IMR-90 (cell line): ENCODE results near the gene PHB1. TPM values are rescaled to one million over a fixed set of nuclear protein-coding genes. Genes with fewer than 3 reads are reported as not detected.

Source experiments
- ATAC-seq: fragments of 200-7000 bp; cut with Tn5 transposase; 2 replicates; pipeline ENCODE4 v1.9.1; 2020; ENCODE audit warnings: low read depth, mild to moderate bottlenecking, moderate library complexity
- BruUV-seq: library from RNA; stranded (reverse); fragments of 400-500 nt; replicated peaks from 2 replicates; lab custom pipeline; 2021; lab: Mats Ljungman, UMichigan
- CTCF ChIA-PET: fragments of 300-600 bp; formaldehyde crosslinking; extraction: SDS; loops from one replicate; lab custom pipeline; 2021; ENCODE audit warnings: antibody characterized with exemption; lab: Yijun Ruan, JAX
- POLR2A ChIA-PET: fragments of 300-600 bp; sonication (Branson Sonifier 250); formaldehyde crosslinking; loops from one replicate; lab custom pipeline; 2022; ENCODE audit warnings: antibody characterized with exemption; ENCODE audit not compliant: unreplicated experiment; lab: Charles Lee
- DNase-seq: peaks from one replicate; pipeline ENCODE4 v3.0.0; 2013
- H2AFZ ChIP-seq: replicated peaks from 2 replicates; pipeline ENCODE3; 2013; ENCODE audit warnings: low read length, mild to moderate bottlenecking; ENCODE audit not compliant: poor library complexity
- H2AK5ac ChIP-seq: 2 replicates; pipeline ENCODE4 v1.6.1; 2013; ENCODE audit warnings: low read depth, low read length, inconsistent platforms
- H2AK9ac ChIP-seq: replicated peaks from 2 replicates; pipeline ENCODE3; 2013; ENCODE audit warnings: mild to moderate bottlenecking, low read depth, low read length, moderate library complexity; ENCODE audit not compliant: poor library complexity
- H2BK120ac ChIP-seq: 2 replicates; pipeline ENCODE4 v1.6.1; 2013; ENCODE audit warnings: low read depth, low read length, inconsistent platforms
- H2BK15ac ChIP-seq: 3 replicates; pipeline ENCODE4 v1.6.1; 2013; ENCODE audit warnings: low read depth, low read length, inconsistent platforms
- H2BK20ac ChIP-seq: 2 replicates; pipeline ENCODE4 v1.6.1; 2013; ENCODE audit warnings: low read depth, mild to moderate bottlenecking, inconsistent platforms, low read length, moderate library complexity
- H2BK5ac ChIP-seq: 2 replicates; pipeline ENCODE4 v1.6.1; 2013; ENCODE audit warnings: mild to moderate bottlenecking, low read depth, low read length, inconsistent platforms; ENCODE audit not compliant: poor library complexity, severe bottlenecking
- H3K14ac ChIP-seq: replicated peaks from 2 replicates; pipeline ENCODE4 v1.6.1; 2013; ENCODE audit warnings: low read depth, low read length, inconsistent platforms
- H3K18ac ChIP-seq: 2 replicates; pipeline ENCODE4 v1.6.1; 2013; ENCODE audit warnings: low read depth, low read length, control low read depth
- H3K23ac ChIP-seq: 2 replicates; pipeline ENCODE4 v1.6.1; 2013; ENCODE audit warnings: low read depth, low read length, inconsistent platforms
- H3K27ac ChIP-seq: 2 replicates; pipeline ENCODE4 v1.5.1; 2013; ENCODE audit warnings: mild to moderate bottlenecking, control low read depth, low read length; ENCODE audit not compliant: insufficient read depth
- H3K27me3 ChIP-seq: 2 replicates; pipeline ENCODE4 v1.6.1; 2013; ENCODE audit warnings: low read length; ENCODE audit not compliant: control insufficient read depth, insufficient read depth
- H3K36me3 ChIP-seq: 2 replicates; pipeline ENCODE4 v1.6.1; 2013; ENCODE audit warnings: low read length, mixed read lengths; ENCODE audit not compliant: control insufficient read depth, insufficient read depth
- H3K4ac ChIP-seq: 2 replicates; pipeline ENCODE4 v1.6.1; 2013; ENCODE audit warnings: low read depth, low read length, inconsistent platforms
- H3K4me1 ChIP-seq: 2 replicates; pipeline ENCODE4 v1.6.1; 2013; ENCODE audit warnings: low read length, mixed read lengths; ENCODE audit not compliant: control insufficient read depth, insufficient read depth
- H3K4me2 ChIP-seq: 2 replicates; pipeline ENCODE4 v1.6.1; 2013; ENCODE audit warnings: low read depth, mild to moderate bottlenecking, control low read depth, low read length, moderate library complexity
- H3K4me3 ChIP-seq: 2 replicates; pipeline ENCODE4 v1.5.1; 2013; ENCODE audit warnings: low read depth, mild to moderate bottlenecking, control low read depth, low read length, moderate library complexity; ENCODE audit not compliant: insufficient read depth
- H3K56ac ChIP-seq: 2 replicates; pipeline ENCODE4 v1.6.1; 2013; ENCODE audit warnings: low read length, inconsistent platforms; ENCODE audit not compliant: insufficient read depth; ENCODE audit errors: extremely low read depth
- H3K79me1 ChIP-seq, 2 experiments: 2 replicates each; pipeline ENCODE4 v1.6.1; 2013; ENCODE audit warnings: low read length in 2 of 2, inconsistent platforms in 1 of 2, low read depth in 1 of 2
- H3K9ac ChIP-seq: 2 replicates; pipeline ENCODE4 v1.6.1; 2013; ENCODE audit warnings: low read depth, low read length, control low read depth
- H3K9me1 ChIP-seq: 2 replicates; pipeline ENCODE4 v1.6.1; 2013; ENCODE audit warnings: low read length, inconsistent platforms; ENCODE audit not compliant: insufficient read depth
- H3K9me3 ChIP-seq: 2 replicates; pipeline ENCODE4 v1.6.1; 2013; ENCODE audit warnings: low read length; ENCODE audit not compliant: control insufficient read depth, insufficient read depth
- H4K20me1 ChIP-seq: 2 replicates; pipeline ENCODE4 v1.6.1; 2013; ENCODE audit warnings: low read length, inconsistent platforms; ENCODE audit not compliant: insufficient read depth
- H4K5ac ChIP-seq: 2 replicates; pipeline ENCODE4 v1.6.1; 2013; ENCODE audit warnings: mild to moderate bottlenecking, low read depth, low read length, control low read depth
- H4K8ac ChIP-seq, 2 experiments: 2 replicates each; pipeline ENCODE4 v1.6.1; 2013; ENCODE audit warnings: low read depth in 2 of 2, low read length in 2 of 2, control low read depth in 1 of 2, inconsistent platforms in 1 of 2
- H4K91ac ChIP-seq: 2 replicates; pipeline ENCODE4 v1.6.1; 2013; ENCODE audit warnings: low read depth, low read length, inconsistent platforms; ENCODE audit not compliant: insufficient read depth
- CHD1 ChIP-seq: IDR thresholded peaks from 2 replicates; pipeline ENCODE4 v1.6.1; 2012; ENCODE audit warnings: low read depth, low read length, improper control_type of control experiment
- FOS ChIP-seq: fragments of 150-350 bp; IDR thresholded peaks from 2 replicates; pipeline ENCODE4 v1.6.1; 2016; ENCODE audit warnings: low read depth, low read length
- MAFK ChIP-seq: IDR thresholded peaks from 2 replicates; pipeline ENCODE4 v1.6.1; 2012; ENCODE audit warnings: low read depth, low read length, improper control_type of control experiment
- MXI1 ChIP-seq: IDR thresholded peaks from 2 replicates; pipeline ENCODE4 v1.6.1; 2012; ENCODE audit warnings: low read depth, mild to moderate bottlenecking, low read length, moderate library complexity, borderline replicate concordance
- NFE2L2 ChIP-seq: fragments of 150-350 bp; IDR thresholded peaks from 2 replicates; pipeline ENCODE4 v1.6.1; 2016; ENCODE audit warnings: low read depth, mild to moderate bottlenecking, low read length
- RAD21 ChIP-seq: IDR thresholded peaks from 2 replicates; pipeline ENCODE4 v1.6.1; 2012; ENCODE audit warnings: low read length, improper control_type of control experiment
- SMC3 ChIP-seq: fragments of 150-350 bp; IDR thresholded peaks from 2 replicates; pipeline ENCODE4 v1.6.1; 2016; ENCODE audit warnings: low read depth, mild to moderate bottlenecking, antibody characterized with exemption, low read length, moderate library complexity
- WGBS, 2 experiments: methylation state at CpG; one replicate each; pipeline versions ENCODE4 v1.1.5 to v1.1.7; 2013; ENCODE audit warnings: missing lambda C conversion rate in 2 of 2; ENCODE audit not compliant: insufficient read length in 1 of 2; ENCODE audit errors: extremely low coverage in 2 of 2; 5-methylcytosine and 5-hydroxymethylcytosine counted together
- dilution Hi-C: fragments of 300-500 bp; cut with HindIII; formaldehyde crosslinking; loops from one replicate; pipeline ENCODE4 v1.14.3; 2018; ENCODE audit warnings: low sequenced_read_pairs; ENCODE audit not compliant: unreplicated experiment
- in situ Hi-C: fragments of 300-500 bp; cut with MboI; formaldehyde crosslinking; loops from 3 replicates; pipeline ENCODE4 v1.14.3; 2019; ENCODE audit warnings: low sequenced_read_pairs, inconsistent platforms, mixed read lengths
- intact Hi-C: fragments of 100-400 bp; cut with micrococcal nuclease; formaldehyde crosslinking; loops from 2 replicates; pipeline ENCODE4 v1.10.0; 2022
- polyA plus RNA-seq, 3 experiments: library from polyadenylated mRNA; depleted of rRNA; stranded (reverse); fragments of >200 nt; gene quantifications; 2 replicates each; pipeline ENCODE4 v1.2.3, GENCODE V29; 2012; ENCODE audit warnings: low replicate concordance in 1 of 3
- total RNA-seq: library from RNA; depleted of rRNA; stranded (reverse); fragments of >200 nt; gene quantifications from 2 replicates; pipeline ENCODE4 v1.2.3, GENCODE V29; 2012
- TF ChIP-seq, protein P1 (sequence below): fragments of 150-350 bp; IDR thresholded peaks from 2 replicates; pipeline ENCODE4 v1.6.1; 2016; ENCODE audit warnings: low read depth, mild to moderate bottlenecking, low read length, moderate library complexity, borderline replicate concordance
- TF ChIP-seq, protein P2 (sequence below): conservative IDR thresholded peaks from 2 replicates; pipeline ENCODE4 v1.5.1; 2012; ENCODE audit warnings: mild to moderate bottlenecking, low read depth, low read length, improper control_type of control experiment

The PHB1 gene
- total and polyA plus RNA-seq, 2 of the 4 experiments (the other 2 are of a cell fraction) = 283 to 294 TPM

DNA sequence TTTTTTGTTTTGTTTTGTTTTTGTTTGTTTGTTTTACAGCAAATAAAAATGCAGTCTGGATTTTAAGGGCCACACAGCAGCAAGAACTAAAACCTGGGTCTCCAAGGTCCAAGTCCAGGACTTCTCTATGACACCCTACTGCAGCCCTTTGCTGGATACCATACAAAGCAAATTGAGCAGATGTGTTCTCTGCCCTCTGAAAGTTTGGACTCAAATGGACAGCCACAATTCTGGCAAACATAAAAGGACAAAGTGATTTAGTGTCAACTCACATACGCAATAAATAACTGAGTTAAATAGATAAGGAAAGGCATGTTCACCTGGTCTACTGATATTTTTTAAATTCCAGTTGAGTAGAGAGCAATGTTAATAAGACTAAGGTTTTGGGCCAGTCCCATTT, 44.9 kb downstream of the PHB1 start:
- Histone ChIP-seq H3K9me1 (no peaks in the 10 kb centered on the region), H3K9ac (no peak overlapping the region), H3K14ac (no peak overlapping the region), H2BK15ac (no peak overlapping the region), H3K18ac (no peak overlapping the region), H3K27me3 (no peaks in the 10 kb centered on the region), H2BK5ac (no peak overlapping the region), H3K4me2 (no peak overlapping the region), H3K23ac (no peak overlapping the region), H3K4me1 (no peaks in the 10 kb centered on the region; the same call in 1 of the 2 replicates), H3K56ac (no peak overlapping the region), H2AK5ac (no peak overlapping the region), H4K5ac (no peak overlapping the region), H2AFZ (no peak overlapping the region), H4K91ac (no peak overlapping the region), H3K36me3 (no peaks in the 10 kb centered on the region), H2BK20ac (no peak overlapping the region), H3K9me3 (no peaks in the 10 kb centered on the region), H2AK9ac (no peak overlapping the region), H3K4ac (no peak overlapping the region), H4K20me1 (no peaks in the 10 kb centered on the region), H2BK120ac (no peak overlapping the region), H4K8ac (no peak overlapping the region), H3K4me3 (no peak overlapping the region), H3K27ac (no peak overlapping the region), H3K79me1 (no peaks in the 10 kb centered on the region)
- dilution Hi-C loops = no loop called here
- ATAC-seq (no peak), DNase-seq (no peak)
- intact Hi-C loops = no loop called here
- WGBS, 2 experiments = no CpG with 5 or more reads among the region's 1 CpG
- ChIA-PET CTCF (no interaction called here), POLR2A (no interaction called here)
- in situ Hi-C loops = no loop called here
- TF ChIP-seq MXI1 = no peak
- TF ChIP-seq, protein P1, sequence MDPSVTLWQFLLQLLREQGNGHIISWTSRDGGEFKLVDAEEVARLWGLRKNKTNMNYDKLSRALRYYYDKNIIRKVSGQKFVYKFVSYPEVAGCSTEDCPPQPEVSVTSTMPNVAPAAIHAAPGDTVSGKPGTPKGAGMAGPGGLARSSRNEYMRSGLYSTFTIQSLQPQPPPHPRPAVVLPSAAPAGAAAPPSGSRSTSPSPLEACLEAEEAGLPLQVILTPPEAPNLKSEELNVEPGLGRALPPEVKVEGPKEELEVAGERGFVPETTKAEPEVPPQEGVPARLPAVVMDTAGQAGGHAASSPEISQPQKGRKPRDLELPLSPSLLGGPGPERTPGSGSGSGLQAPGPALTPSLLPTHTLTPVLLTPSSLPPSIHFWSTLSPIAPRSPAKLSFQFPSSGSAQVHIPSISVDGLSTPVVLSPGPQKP = no peak
- TF ChIP-seq CHD1 = no peak
- TF ChIP-seq RAD21 = no peak
- no peak for TF ChIP-seq SMC3
- TF ChIP-seq NFE2L2 = no peak
- no peak for TF ChIP-seq MAFK
- no peak for TF ChIP-seq FOS
- TF ChIP-seq, protein P2, sequence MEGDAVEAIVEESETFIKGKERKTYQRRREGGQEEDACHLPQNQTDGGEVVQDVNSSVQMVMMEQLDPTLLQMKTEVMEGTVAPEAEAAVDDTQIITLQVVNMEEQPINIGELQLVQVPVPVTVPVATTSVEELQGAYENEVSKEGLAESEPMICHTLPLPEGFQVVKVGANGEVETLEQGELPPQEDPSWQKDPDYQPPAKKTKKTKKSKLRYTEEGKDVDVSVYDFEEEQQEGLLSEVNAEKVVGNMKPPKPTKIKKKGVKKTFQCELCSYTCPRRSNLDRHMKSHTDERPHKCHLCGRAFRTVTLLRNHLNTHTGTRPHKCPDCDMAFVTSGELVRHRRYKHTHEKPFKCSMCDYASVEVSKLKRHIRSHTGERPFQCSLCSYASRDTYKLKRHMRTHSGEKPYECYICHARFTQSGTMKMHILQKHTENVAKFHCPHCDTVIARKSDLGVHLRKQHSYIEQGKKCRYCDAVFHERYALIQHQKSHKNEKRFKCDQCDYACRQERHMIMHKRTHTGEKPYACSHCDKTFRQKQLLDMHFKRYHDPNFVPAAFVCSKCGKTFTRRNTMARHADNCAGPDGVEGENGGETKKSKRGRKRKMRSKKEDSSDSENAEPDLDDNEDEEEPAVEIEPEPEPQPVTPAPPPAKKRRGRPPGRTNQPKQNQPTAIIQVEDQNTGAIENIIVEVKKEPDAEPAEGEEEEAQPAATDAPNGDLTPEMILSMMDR = no peak
- BruUV-seq = no TSS peak
